ENCODE data around the gene CSTA. TPM values are rescaled to one million over a fixed set of nuclear protein-coding genes. Genes with fewer than 3 reads are reported as not detected.

CSTA gene
- total RNA-seq, 2 donors from 2014 or later: 1.3 to 2.2 TPM

DNA sequence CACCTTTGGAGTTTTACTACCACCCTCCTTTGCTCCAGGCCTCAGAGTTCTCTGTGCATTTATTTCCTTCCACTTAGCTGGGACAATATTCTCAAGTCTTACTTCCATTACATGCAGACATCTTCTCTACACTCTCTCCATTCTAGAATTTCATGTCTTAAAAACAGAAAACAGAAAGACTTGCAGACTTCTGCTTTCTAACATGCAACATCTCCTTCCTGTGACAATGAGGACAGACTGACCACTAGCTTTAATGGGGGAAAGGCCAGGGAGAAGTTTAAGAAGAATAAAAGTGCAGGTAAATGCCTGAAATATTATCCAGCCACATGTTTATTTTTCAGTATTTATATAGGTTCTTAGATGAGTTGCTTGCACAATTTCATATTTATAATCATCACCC lies 17.1 kb upstream of the CSTA start:
- H3K27ac Mint-ChIP-seq: no peak overlapping the region
- peaks cover 2% of the 10 kb centered on the region for H3K36me3 Mint-ChIP-seq (ENCODE audit: low read depth)
- H3K4me1 Mint-ChIP-seq: peaks cover 26% of the 10 kb centered on the region
- DNase-seq (no peak), ATAC-seq (no peak)
- no peaks in the 10 kb centered on the region for H3K27me3 Mint-ChIP-seq
- H3K9me3 ChIP-seq (ENCODE audit: control insufficient read depth, low read length, poor library complexity, severe bottlenecking): no peaks in the 10 kb centered on the region
- no peak overlapping the region for H3K4me3 Mint-ChIP-seq

DNA sequence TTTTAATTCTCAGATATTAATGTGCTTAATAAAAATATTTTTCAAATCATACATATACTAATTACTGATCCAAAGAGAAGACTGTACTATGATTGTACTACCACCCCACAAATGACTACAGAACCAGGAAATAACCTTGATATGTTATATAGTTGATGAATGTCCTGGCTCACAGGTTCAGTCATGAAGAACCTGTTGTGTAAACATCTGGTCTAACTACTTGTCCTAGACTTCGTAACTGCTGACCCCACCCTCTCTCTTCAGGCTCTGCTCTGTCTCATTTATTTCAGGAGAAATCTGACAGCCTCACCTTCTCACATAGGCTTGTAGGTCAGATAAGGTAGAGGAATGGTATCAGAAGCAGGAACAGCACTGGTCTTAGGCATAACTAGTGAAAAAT lies 14.7 kb upstream of the CSTA start:
- DNase-seq: no peak
- H3K9me3 ChIP-seq (ENCODE audit: control insufficient read depth, low read length, poor library complexity, severe bottlenecking): no peaks in the 10 kb centered on the region
- Mint-ChIP-seq H3K36me3 (ENCODE audit: low read depth) (peaks cover 2% of the 10 kb centered on the region), H3K27ac (no peak overlapping the region), H3K4me1 (peaks cover 32% of the 10 kb centered on the region), H3K27me3 (no peaks in the 10 kb centered on the region), H3K4me3 (no peak overlapping the region)
- no peak for ATAC-seq

DNA sequence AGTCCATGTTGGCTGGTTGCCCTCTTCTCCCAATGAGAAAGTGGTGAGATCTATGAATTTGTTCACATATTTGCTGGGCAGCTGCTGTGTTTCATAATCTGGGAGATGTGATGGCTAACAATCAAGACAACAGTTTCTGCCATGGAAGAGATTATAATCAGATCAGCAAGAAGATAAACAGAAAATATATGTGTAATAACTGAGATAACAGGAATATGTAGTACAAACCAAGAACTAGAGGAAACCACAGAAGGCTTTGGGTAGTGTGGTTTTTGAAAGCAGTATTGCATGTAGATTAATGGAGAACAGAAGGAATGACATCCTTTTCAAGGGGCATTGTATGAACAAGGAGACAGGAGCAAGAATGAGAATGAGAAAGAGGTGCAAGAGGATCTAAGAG lies 12.2 kb upstream of the CSTA start:
- H3K27ac Mint-ChIP-seq: peak overlapping the region; percentile 37
- peaks cover 2% of the 10 kb centered on the region for H3K36me3 Mint-ChIP-seq (ENCODE audit: low read depth)
- H3K9me3 ChIP-seq (ENCODE audit: control insufficient read depth, low read length, poor library complexity, severe bottlenecking): no peaks in the 10 kb centered on the region
- peak overlapping the region; percentile 67 for H3K4me3 Mint-ChIP-seq
- peaks cover 24% of the 10 kb centered on the region for H3K4me1 Mint-ChIP-seq
- H3K27me3 Mint-ChIP-seq: no peaks in the 10 kb centered on the region
- no peak for DNase-seq
- ATAC-seq: peak; percentile 36

DNA sequence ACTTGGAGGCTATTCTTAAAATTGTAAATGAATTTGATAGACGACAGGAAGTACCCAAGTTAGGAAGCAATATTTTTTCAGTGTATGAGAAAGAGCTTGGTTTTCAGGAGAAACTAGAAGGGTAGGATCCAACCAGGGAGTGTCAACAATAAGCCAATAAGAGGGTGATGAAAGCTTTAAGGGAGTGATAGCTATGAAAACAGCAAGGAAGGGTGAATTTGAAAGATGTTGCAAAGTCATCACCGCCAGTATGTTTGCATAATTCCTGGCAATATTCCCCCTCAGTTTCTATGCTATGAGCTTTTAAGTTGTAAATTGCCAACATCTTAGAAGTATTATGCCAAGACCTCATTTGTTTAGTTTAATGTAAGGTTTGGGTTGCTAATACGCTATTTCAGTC lies 11.8 kb upstream of the CSTA start:
- Mint-ChIP-seq H3K36me3 (ENCODE audit: low read depth) (peaks cover 2% of the 10 kb centered on the region), H3K27ac (no peak overlapping the region), H3K27me3 (no peaks in the 10 kb centered on the region), H3K4me3 (peak overlapping the region; percentile 67), H3K4me1 (peaks cover 22% of the 10 kb centered on the region)
- DNase-seq (no peak), ATAC-seq (no peak)
- no peaks in the 10 kb centered on the region for H3K9me3 ChIP-seq (ENCODE audit: control insufficient read depth, low read length, poor library complexity, severe bottlenecking)

DNA sequence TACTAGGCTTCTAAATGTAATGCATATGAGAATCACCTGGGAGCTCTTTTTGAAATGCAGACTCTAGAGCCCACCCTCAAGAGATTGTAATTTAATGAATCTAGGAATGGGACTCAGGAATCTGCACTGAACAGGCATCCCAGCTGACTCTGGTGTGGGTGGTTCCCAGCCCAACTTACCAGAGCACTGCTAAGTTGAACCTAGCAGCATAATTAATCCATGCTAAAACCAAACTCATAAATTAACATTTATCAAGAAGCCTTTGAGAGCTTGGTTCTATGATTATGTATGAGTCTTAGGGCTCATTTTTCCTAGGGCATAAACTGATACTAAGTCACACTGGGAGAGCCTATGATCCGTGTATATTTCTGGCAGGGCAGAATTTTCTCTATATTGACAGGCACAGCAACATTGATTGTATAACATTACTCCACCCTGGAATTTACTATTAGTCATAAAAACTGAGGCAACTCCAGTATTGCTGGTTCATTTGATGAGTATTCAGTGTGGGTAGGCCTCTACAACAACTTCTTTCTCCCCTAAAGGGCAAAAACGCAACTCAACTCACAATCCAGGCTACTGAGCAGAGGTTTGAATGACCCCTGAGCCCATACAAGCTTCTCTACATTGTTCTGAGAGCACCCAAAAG lies 10.7 kb upstream of the CSTA start:
- no peaks in the 10 kb centered on the region for H3K27me3 Mint-ChIP-seq
- H3K36me3 Mint-ChIP-seq (ENCODE audit: low read depth): peaks cover 2% of the 10 kb centered on the region
- ATAC-seq (no peak), DNase-seq (no peak)
- no peaks in the 10 kb centered on the region for H3K9me3 ChIP-seq (ENCODE audit: control insufficient read depth, low read length, poor library complexity, severe bottlenecking)
- H3K27ac Mint-ChIP-seq: no peak overlapping the region
- no peak overlapping the region for H3K4me3 Mint-ChIP-seq
- peaks cover 22% of the 10 kb centered on the region for H3K4me1 Mint-ChIP-seq

DNA sequence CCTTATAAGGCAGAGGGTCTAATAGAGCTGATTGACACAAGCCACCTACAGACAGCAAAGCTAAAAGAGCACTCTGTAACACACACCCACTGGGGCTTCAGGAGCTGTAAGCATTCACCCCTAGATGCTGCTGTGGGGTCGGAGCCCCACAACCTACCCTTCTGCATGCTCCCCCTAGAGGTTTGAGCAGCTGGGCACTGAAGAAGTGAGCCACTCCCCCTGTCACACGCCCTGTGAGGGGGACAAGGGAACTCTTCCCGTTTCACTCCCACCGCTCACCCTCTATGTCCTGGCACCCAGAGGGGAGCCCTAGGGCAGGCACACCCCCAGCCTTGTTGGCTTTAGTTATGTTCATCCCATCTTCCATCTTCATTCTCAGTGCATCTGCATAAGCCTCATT lies 9.4 kb upstream of the CSTA start:
- no peaks in the 10 kb centered on the region for H3K9me3 ChIP-seq (ENCODE audit: control insufficient read depth, low read length, poor library complexity, severe bottlenecking)
- no peaks in the 10 kb centered on the region for H3K27me3 Mint-ChIP-seq
- DNase-seq (no peak), ATAC-seq (no peak)
- H3K4me1 Mint-ChIP-seq: peaks cover 19% of the 10 kb centered on the region
- no peak overlapping the region for H3K27ac Mint-ChIP-seq
- H3K36me3 Mint-ChIP-seq (ENCODE audit: low read depth): peaks cover 2% of the 10 kb centered on the region
- no peak overlapping the region for H3K4me3 Mint-ChIP-seq

DNA sequence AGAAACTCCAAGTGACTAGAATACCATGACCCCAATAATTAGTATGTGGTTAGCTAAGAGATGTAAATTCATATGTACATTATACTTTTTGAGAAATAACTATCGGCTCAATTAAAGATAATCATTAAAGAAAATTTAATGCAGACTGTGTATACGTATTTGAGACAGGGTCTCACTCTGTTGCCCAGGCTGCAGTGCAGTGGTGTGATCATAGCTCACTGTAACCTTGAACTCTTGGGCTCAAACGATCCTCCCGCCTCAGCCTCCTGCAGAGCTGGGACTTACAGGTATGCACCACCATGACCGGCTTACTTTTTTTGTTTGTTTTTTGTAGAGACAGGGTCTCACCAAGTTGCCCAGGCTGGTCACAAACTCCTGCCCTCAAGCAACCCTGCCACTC lies 8.7 kb upstream of the CSTA start:
- H3K4me1 Mint-ChIP-seq: peaks cover 18% of the 10 kb centered on the region

DNA sequence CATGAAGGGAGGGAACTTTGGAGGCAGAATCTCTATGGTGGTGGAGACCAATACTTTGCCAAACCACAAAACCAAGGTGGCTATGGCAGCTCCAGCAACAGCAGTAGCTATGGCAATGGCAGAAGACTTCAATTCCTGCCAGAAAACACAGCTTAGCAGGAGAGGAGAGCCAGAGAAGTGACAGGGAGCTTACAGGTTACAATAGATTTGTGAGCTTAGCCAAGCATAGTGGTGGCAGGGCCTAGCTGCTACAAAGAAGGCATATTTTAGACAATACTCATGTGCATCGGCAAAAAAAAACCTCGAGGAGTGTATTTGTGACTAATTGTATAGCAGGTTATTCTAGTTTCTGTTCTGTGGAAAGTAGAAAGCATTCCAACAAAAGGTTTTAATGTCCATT lies 6.4 kb upstream of the CSTA start:
- Mint-ChIP-seq H3K4me1 (peaks cover 14% of the 10 kb centered on the region), H3K27me3 (no peaks in the 10 kb centered on the region), H3K4me3 (no peak overlapping the region), H3K36me3 (ENCODE audit: low read depth) (no peaks in the 10 kb centered on the region), H3K27ac (no peak overlapping the region)
- DNase-seq (no peak), ATAC-seq (no peak)
- no peaks in the 10 kb centered on the region for H3K9me3 ChIP-seq (ENCODE audit: control insufficient read depth, low read length, poor library complexity, severe bottlenecking)

More for the DNA sequence above, 8.7 kb upstream of the CSTA start:
- ATAC-seq: no peak
- Mint-ChIP-seq H3K36me3 (ENCODE audit: low read depth) (no peaks in the 10 kb centered on the region), H3K27me3 (no peaks in the 10 kb centered on the region), H3K27ac (no peak overlapping the region), H3K4me3 (no peak overlapping the region)
- no peaks in the 10 kb centered on the region for H3K9me3 ChIP-seq (ENCODE audit: control insufficient read depth, low read length, poor library complexity, severe bottlenecking)
- DNase-seq: no peak

DNA sequence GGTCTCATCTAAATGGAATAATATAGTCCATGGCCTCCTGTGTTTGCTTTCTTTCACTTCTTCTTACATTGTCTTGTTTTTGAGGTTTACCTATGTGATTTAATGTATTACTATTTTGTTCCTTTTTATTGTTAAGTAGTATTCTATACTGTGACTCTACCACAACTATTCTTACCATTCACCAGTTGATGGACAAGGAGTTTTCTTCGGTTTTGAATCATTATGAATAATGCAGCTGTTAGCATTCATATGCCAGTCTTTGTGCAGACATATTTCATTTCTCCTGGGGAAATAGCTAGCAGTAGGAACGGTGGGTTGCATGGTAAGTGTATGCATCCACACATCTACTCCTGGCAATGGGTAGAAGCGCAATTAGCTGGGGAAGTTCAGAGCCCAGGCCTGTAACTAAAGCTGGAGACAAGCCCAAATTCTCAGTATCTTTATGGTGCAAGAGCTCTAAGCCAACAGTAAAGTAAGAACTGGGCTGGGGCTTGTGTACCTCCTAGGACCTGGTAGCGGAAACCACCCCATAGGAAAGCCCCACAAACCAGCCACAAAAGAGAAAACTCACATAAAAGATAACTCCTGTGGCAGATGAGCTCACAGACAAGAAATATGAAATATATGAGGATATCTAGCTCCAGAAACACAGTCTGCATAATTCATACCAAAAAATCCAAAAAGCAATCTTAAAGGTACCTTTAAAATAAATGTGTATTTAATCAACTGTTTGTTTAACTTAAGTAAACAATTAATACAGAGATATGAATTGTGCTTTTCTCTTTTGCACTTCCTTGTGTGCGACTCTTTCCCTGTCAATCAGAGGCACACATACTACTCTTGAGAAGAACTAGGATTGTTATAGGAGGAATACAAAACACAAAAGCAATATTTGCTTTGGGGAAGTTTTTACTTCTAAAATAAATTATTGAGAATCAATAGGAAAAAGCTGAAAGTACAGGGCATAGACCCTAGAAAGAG lies 2.7 kb upstream of the CSTA start:
- peak in 2 of 3 donors; percentile 20 to 25 for DNase-seq
- Mint-ChIP-seq H3K36me3 (ENCODE audit: low read depth) (no peaks in the 10 kb centered on the region), H3K27me3 (no peaks in the 10 kb centered on the region), H3K27ac (peak overlapping the region; percentile 79), H3K4me1 (peaks cover 12% of the 10 kb centered on the region), H3K4me3 (peak overlapping the region; percentile 47)
- peak; percentile 99 for ATAC-seq
- no peaks in the 10 kb centered on the region for H3K9me3 ChIP-seq (ENCODE audit: control insufficient read depth, low read length, poor library complexity, severe bottlenecking)

DNA sequence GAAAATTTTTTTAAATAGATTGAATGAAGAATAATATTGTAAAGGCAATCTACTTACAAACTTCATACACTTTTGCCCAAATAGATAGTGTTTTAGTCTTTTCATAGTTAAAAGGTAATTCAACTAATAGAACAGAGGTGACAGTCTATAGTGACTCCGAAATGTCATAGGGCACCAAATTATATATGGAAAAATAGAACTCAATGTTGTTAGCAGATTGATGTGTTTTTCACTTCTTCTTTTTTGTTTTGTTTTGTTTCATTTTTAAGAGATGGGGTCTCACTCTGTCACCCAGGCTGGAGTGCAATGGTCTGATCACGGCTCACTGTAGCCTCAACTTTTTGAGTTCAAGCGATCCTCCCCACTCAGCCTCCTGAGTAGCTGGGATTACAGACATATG lies 721 bp downstream of the CSTA start:
- no peaks in the 10 kb centered on the region for H3K9me3 ChIP-seq (ENCODE audit: control insufficient read depth, low read length, poor library complexity, severe bottlenecking)
- peaks cover 3% of the 10 kb centered on the region for H3K36me3 Mint-ChIP-seq (ENCODE audit: low read depth)
- no peak overlapping the region for H3K27ac Mint-ChIP-seq
- no peak for ATAC-seq
- H3K4me3 Mint-ChIP-seq: no peak overlapping the region
- H3K4me1 Mint-ChIP-seq: peaks cover 13% of the 10 kb centered on the region
- H3K27me3 Mint-ChIP-seq: peaks cover 7% of the 10 kb centered on the region
- no peak for DNase-seq

DNA sequence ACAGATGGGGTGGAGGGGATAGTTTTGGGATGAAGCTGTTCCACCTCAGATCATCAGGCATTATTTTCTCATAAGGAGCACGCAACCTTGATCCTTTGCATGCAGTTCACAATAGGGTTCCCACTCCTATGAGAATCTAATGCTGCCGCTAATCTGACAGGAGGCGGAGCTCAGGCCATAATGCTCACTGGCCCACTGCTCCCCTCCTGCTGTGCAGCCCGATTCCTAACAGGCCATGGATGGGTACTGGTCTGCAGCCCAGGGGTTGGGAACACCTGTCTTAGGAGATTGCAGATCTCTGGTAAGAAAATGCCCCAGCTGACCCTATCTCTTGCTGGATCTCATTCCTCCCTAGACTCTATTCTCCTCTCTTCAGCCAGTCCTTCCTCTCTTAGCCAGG lies 6.8 kb downstream of the CSTA start:
- H3K4me1 Mint-ChIP-seq: peaks cover 5% of the 10 kb centered on the region
- no peaks in the 10 kb centered on the region for H3K9me3 ChIP-seq (ENCODE audit: control insufficient read depth, low read length, poor library complexity, severe bottlenecking)
- H3K27ac Mint-ChIP-seq: no peak overlapping the region
- H3K4me3 Mint-ChIP-seq: no peak overlapping the region
- peaks cover 8% of the 10 kb centered on the region for H3K36me3 Mint-ChIP-seq (ENCODE audit: low read depth)
- ATAC-seq (no peak), DNase-seq (no peak)
- peaks cover 45% of the 10 kb centered on the region for H3K27me3 Mint-ChIP-seq

DNA sequence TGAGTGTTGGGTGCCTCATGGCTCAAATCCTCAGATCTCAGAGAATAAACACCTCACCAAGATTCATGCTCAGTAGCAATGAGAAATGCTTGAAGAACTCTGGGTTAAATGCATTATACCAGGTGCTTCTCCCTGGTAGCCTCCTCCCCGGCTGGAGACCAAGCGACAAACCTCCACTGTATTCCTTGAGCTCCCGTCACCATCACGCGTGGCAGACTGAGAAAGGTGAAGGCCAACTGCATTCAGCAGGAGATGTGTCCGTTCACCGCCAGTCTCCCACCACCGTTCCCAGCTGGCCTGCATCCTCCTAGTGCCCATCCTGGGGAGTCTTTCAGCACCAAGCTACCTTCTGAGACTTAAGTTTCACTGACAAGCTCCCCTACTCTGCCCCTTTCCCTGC lies 7.5 kb downstream of the CSTA start:
- peaks cover 5% of the 10 kb centered on the region for H3K4me1 Mint-ChIP-seq
- H3K4me3 Mint-ChIP-seq: no peak overlapping the region
- H3K27ac Mint-ChIP-seq: no peak overlapping the region
- peaks cover 45% of the 10 kb centered on the region for H3K27me3 Mint-ChIP-seq
- no peaks in the 10 kb centered on the region for H3K9me3 ChIP-seq (ENCODE audit: control insufficient read depth, low read length, poor library complexity, severe bottlenecking)
- ATAC-seq: no peak
- peaks cover 8% of the 10 kb centered on the region for H3K36me3 Mint-ChIP-seq (ENCODE audit: low read depth)
- no peak for DNase-seq

DNA sequence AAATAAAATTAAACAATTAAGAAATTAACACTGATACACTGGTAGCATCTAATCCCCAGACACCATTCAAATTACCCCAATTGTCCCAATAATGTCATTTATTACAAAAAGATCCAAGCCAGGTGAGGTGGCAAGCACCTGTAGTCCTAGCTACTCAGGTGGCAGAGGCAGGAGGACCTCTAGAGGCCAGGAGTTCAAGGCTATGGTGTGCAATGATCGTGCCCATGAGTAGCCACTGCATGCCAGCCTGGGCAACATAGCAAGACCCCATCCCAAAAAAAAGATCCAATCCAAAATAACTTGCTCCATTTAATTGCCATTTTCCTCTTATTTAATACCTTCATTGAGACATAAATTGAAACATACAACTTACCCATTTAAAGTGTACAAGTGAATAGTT lies 17.8 kb downstream of the CSTA start:
- DNase-seq: no peak
- no peak overlapping the region for H3K27ac Mint-ChIP-seq
- H3K4me3 Mint-ChIP-seq: no peak overlapping the region
- no peaks in the 10 kb centered on the region for H3K27me3 Mint-ChIP-seq
- H3K9me3 ChIP-seq (ENCODE audit: control insufficient read depth, low read length, poor library complexity, severe bottlenecking): no peaks in the 10 kb centered on the region
- ATAC-seq: no peak
- no peaks in the 10 kb centered on the region for H3K36me3 Mint-ChIP-seq (ENCODE audit: low read depth)
- H3K4me1 Mint-ChIP-seq: no peaks in the 10 kb centered on the region
